Measurements from ENCODE around the gene PRKACB.
A peak's percentile ranks its signal among the peaks of the same experiment; 100 is the strongest.
"Not testable (repeated sequence)": the region's sequence is repeated elsewhere in the genome, so short reads cannot be mapped to it uniquely, and the experiment has no call there.

PRKACB gene

GRCh38 chr1:84143796-84144565 is at the start of gene PRKACB:
Gene PRKACB, plus strand, starts transcription at chr1:84144271. Its CDS starts 91 bp downstream, at chr1:84144362.
- DNase-seq, result peak; percentile 76

- no peak for DNase-seq
Measured at GRCh38 chr1:84095308-84095707, 48.8 kb upstream of the PRKACB start.

GRCh38 chr1:84096176-84096575 is 47.9 kb upstream of the PRKACB start:
- DNase-seq, result no peak

- DNase-seq, result no peak
Measured at GRCh38 chr1:84101204-84101603, 42.9 kb upstream of the PRKACB start.

- DNase-seq, result peak; percentile 41
Measured at GRCh38 chr1:84103197-84103992, 40.7 kb upstream of the PRKACB start.

- not testable (repeated sequence) for DNase-seq
Measured at GRCh38 chr1:84107538-84107937, 36.5 kb upstream of the PRKACB start.

GRCh38 chr1:84107955-84108354 is 36.1 kb upstream of the PRKACB start:
- DNase-seq, result no peak

- no peak for DNase-seq
Measured at GRCh38 chr1:84108900-84109578, 35.0 kb upstream of the PRKACB start.

- no peak for DNase-seq
Measured at GRCh38 chr1:84110629-84111028, 33.4 kb upstream of the PRKACB start.

GRCh38 chr1:84116558-84116957 is 27.5 kb upstream of the PRKACB start:
- DNase-seq, result no peak

GRCh38 chr1:84117868-84118267 is 26.2 kb upstream of the PRKACB start:
- DNase-seq, result no peak

GRCh38 chr1:84121360-84121759 is 22.7 kb upstream of the PRKACB start:
- DNase-seq, result no peak

- DNase-seq, result peak; percentile 54
Measured at GRCh38 chr1:84122780-84123382, 21.2 kb upstream of the PRKACB start.

GRCh38 chr1:84133479-84133878 is 10.6 kb upstream of the PRKACB start:
- DNase-seq, result no peak

GRCh38 chr1:84135341-84135740 is 8.7 kb upstream of the PRKACB start:
- DNase-seq, result no peak

- no peak for DNase-seq
Measured at GRCh38 chr1:84141182-84142003, 2.7 kb upstream of the PRKACB start.

GRCh38 chr1:84145068-84145467 is 997 bp downstream of the PRKACB start:
- peak; percentile 37 for DNase-seq

GRCh38 chr1:84146411-84147032 is 2.5 kb downstream of the PRKACB start:
- peak; percentile 49 for DNase-seq

- DNase-seq, result no peak
Measured at GRCh38 chr1:84148758-84149157, 4.7 kb downstream of the PRKACB start.

GRCh38 chr1:84152649-84153056 is 8.6 kb downstream of the PRKACB start:
- peak; percentile 86 for DNase-seq

- peak; percentile 57 for DNase-seq
Measured at GRCh38 chr1:84155517-84155916, 11.4 kb downstream of the PRKACB start.

- peak; percentile 61 for DNase-seq
Measured at GRCh38 chr1:84156210-84156621, 12.1 kb downstream of the PRKACB start.
